GM19463 (cell line): Measurements from ENCODE around the gene MIPEP.
"Not testable (repeated sequence)": the region's sequence is repeated elsewhere in the genome, so short reads cannot be mapped to it uniquely, and the experiment has no call there.

Experiments used
- ATAC-seq: cut with Tn5 transposase; IDR thresholded peaks from one replicate; pipeline ENCODE4 v1.9.1; 2021; ENCODE audit warnings: mild to moderate bottlenecking, moderate library complexity; ENCODE audit not compliant: unreplicated experiment

The MIPEP gene

DNA sequence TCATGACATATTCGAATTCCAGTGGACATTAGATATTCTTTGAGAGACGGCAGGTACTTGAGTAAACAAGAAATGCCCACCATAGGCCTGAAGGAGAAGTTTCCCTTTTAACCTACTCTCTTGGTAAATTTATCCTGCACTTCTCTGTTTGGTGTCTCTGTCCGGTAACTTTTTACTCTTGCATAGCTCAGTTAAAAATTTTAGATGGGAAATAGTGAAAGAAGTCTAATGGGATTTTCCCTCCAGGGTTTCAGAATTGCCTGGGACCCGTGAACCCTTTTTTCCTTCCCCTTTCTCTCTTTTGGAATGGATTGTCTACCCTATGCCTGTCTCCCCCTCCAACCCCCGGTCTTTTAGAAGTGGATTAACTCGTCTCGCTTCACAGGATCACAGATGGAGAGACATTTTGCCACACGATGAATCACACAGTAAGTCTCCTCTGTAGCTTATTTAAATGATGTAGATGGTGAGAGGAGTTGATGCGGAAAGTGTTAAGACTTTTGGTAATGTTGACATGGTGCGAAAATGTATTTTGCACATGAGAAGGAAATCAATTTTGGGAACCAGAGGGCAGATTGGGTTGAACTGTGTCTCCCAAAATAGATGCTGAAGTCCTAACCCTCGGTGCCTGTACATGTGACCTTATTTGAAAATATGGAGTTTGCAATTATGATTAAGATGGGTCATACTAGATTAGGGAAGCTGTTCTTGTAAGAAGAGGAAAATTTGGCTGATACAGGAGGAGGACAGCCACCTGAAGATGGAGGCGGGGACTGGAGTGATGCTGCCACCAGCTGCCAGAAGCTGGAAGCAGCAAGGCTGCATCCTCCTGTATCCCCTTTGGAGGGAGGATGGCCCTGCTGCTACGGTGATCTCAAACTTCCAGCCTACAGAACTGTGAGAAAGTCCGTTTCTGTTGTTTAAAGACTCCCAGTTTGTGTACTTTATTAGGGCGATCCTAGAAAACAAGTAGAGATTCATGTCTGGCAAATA lies 711 bp upstream of the MIPEP start:
- peak; percentile 2 for ATAC-seq

- ATAC-seq = not testable (repeated sequence)
These were observed 4.8 kb downstream of the MIPEP start for GRCh38 chr13:23884361-23884760.

DNA sequence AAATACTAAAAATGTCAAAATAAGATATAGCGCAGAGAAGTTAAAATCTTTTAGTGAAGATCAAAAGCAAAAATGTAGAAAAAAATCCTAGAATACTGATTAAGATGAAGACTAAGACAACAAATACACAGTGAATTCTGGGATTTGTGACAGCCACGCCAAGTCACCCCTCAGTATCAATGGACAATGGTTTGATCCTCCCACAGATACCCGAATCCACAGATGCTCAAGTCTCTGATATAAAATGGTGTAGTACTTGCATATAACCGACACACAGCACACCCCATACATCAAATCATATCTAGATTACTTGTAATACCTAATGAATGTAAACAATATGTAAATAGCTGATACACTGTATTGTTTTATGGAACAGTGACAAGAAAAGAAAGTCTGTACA lies 5.9 kb downstream of the MIPEP start:
- no peak for ATAC-seq

DNA sequence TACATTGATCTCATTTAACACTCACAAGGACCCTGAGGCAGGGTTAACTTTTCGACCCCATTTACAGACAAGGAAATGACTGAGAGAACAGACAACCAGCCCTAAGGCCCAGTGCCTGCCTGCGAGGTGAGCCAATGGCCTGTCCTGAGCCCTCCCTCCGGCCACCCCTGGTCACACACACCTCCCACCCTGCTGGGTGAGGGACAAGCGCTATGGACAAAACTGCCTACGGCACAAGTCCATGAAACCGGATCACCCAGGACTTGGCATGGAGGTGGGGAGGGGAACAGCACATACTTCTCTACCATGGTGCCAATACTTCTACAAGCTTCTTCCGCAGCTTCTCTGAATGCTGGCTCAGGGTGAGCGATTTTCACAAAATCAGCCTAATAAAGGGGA lies 7.8 kb downstream of the MIPEP start:
- not testable (repeated sequence) for ATAC-seq

DNA sequence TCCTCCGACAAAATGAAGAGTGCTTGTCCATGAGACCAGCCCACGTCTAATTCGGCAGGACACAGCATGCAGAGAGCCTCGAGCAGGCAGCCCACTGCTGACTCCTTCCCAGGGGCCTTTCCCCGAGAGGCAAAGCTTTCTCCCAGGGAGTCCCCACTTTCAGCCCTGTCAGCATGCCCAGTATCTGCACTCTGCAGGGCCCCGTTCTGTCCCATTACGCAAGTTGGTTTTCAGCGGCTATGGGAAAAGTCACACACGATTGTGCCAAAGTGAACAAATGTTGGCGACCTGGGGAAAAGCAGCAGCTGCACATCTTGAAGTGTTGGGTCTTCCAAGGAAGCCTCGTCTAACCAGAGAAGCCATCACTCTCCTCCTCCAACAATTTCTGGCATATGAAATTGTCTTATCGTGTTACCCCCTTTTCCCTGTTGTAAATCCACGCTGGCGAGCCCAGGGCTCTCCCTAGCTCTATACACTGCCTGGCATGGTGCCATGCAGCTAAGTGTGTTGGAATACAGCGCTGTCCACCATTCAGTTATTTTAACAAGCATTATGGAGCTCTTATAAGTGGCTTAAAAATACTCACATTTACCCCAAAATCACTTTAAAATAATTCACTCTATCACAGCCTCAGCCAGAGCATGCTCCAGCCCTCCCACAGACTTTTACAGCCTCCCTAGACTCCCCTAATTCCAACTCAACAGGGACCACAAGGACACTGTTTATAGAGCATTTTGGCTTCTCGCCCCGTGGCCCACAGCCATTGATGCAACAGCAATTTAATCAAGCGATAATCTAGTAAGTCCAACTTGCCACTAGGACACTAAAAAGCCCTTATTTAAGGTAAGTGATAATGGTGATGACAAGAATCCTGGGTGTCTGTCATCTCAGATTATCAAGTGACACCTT lies 8.5 kb downstream of the MIPEP start:
- not testable (repeated sequence) for ATAC-seq

GRCh38 chr13:23877286-23877685 lies 11.9 kb downstream of the MIPEP start:
- no peak for ATAC-seq

GRCh38 chr13:23876265-23876664 lies 12.9 kb downstream of the MIPEP start:
- peak; percentile 60 for ATAC-seq

- no peak for ATAC-seq
These were observed 17.5 kb downstream of the MIPEP start for GRCh38 chr13:23871616-23872220.

DNA sequence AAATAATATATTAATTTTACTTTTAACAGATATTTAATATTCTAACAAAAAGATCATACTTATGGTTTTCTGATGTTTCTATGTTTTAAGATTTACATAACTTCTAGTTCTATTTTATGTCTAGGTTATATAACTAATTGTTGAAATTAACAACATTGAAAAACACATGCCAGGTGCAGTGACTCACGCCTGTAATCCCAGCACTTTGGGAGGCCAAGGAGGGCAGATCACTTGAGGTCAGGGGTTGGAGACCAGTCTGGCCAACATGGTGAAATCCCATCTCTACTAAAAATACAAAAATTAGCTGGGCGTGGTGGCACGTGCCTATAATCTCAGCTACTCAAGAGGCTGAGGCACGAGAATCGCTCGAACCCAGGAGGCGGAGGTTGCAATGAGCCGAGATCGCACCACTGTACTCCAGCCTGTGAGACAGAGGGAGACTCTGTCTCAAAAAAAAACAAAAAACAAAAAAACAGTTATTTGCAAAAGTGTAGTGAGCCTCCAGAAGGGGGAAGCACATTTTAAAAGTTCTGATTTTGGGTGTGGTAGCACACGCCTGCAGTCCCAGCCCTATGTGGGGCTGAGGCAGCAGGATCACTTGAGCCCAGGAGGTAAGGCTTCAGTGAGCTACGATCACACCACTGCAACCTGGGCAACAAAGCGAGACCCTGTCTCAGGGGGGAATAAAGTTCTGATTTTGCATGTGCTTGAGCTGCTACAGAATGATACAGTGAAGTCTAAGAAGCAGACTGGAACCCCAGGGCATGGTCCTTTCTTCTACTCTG lies 18.7 kb downstream of the MIPEP start:
- ATAC-seq = no peak

GRCh38 chr13:23868521-23868920 lies 20.7 kb downstream of the MIPEP start:
- ATAC-seq = no peak

DNA sequence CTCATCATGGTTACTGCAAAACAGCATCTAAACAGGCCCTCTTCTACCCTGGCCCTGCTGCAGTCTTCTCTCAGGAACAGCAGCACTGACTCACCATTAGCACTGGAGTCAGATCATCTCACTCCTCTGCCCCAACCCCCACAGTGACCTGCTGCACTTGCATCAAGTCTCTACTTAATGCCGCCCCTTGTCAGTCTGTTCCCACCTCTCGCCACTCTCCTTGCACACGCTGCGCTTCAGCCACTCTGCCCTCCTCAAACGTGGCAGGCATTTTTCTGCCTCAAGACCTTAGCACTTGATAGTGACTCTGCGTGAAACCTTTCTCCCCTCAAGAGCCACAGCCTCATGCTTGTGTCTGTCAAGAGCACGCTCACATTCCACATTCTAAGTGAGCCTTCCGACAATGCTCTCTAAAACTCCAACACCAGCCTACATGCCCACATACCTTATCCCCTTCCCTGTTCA lies 22.1 kb downstream of the MIPEP start:
- ATAC-seq = no peak

DNA sequence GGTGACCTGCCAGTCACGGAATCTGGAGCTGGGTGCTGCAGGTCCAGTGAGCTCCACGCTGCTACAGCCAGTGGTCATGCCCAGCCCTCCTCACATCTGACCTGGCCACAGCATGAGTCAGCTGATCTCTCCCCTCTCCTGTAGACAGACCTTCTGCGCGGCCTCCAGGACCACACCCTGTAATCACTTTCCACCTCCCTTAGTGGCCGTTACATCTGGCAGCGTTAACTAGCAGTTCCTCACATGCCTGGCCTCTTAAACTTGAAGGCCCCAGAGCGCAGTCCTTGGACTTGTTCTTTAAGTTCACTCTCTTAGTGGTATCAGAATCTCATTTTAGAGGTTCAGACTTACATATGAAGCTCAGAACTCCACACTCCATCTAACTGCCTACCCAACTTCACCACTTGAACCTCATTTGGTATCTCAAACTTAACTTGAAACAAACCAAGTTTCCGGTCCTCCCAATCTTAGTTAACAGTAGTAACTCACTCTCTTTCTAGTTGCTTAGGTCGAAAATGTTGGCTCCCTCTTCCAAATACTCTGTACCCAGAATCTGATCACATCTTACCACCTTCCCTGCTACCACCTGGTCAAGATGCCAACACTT lies 22.7 kb downstream of the MIPEP start:
- no peak for ATAC-seq

- ATAC-seq = no peak
These were observed 23.3 kb downstream of the MIPEP start for GRCh38 chr13:23865906-23866305.

DNA sequence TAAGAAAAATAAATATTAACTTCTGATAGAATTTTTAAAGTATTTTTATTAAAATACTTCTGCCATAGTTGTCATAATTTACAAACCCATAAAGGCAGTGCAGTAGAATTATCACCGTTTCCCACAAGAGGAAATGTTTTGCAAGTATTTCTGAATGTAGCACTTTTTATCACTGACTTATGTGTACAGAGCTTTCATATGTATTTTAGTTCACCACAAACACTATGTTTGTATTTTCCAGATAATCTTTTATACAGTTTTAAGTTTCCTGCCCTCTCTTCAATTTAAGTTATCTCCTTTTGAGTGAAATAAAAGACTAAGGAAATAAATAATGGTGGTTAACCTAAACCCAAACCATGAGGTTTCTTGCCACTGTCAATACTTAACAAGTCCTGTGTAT lies 24.2 kb downstream of the MIPEP start:
- ATAC-seq = no peak

DNA sequence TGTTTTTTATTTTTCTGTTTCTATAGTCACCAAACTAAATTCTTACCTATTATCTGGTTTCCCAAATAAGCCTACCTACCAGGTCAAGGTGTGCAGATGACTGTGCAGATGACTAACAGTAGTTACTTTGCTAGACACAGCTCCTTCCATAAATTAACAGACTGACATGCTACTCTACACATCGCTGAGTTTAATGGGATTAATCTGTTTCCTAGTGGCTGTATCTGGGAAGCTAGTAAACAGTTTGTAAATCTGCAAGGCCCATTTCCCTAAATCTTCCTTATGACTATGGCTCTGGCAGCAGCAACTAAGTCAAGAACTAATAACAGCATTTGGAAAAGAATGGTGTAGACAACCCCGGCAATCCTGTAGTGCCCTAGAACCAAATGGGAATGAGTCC lies 27.9 kb downstream of the MIPEP start:
- no peak for ATAC-seq

DNA sequence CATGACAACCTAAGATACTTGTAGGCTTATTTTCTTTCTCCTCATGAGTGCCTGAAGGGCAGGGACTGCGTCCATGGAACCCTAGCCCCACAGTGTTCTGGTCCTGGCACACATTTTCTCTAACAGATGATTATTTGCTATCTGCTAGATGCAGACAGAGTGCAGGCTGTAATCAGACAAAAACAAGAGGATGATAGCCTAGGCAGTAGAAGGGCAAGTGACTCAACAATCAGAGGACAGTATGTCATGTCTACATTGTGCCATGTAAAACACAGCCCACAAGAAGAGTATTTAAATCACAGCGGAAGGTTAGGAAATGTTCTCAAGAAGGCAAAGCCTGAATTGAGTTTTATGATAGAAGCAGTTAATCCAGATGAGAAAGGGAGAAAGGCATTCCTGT lies 29.3 kb downstream of the MIPEP start:
- ATAC-seq = no peak

- ATAC-seq = no peak
These were observed 29.7 kb downstream of the MIPEP start for GRCh38 chr13:23859455-23859854.

- ATAC-seq = no peak
These were observed 30.7 kb downstream of the MIPEP start for GRCh38 chr13:23858546-23858945.

GRCh38 chr13:23856008-23856750 lies 33.0 kb downstream of the MIPEP start:
- ATAC-seq = no peak
